Neural progenitor cell (in vitro differentiated cells): ENCODE results near the gene ZNF135. TPM values are rescaled to one million over a fixed set of nuclear protein-coding genes. Genes with fewer than 3 reads are reported as not detected.

Experiments used
- DNase-seq: peaks from one replicate; pipeline ENCODE4 v3.0.0-alpha.2; 2016; ENCODE audit warnings: low spot score
- H2AFZ ChIP-seq: fragments of 200-600 bp; sonication (generic); replicated peaks from 2 replicates; pipeline ENCODE4 v1.6.1; 2016; ENCODE audit warnings: antibody characterized with exemption
- H3F3A ChIP-seq: fragments of 200-600 bp; sonication (generic); 2 replicates; pipeline ENCODE4 v1.6.1; 2016; ENCODE audit warnings: antibody characterized with exemption, low read depth
- H3K27ac ChIP-seq: fragments of 200-600 bp; sonication (generic); 2 replicates; pipeline ENCODE4 v1.5.1; 2016; ENCODE audit warnings: mild to moderate bottlenecking
- H3K27me3 ChIP-seq: fragments of 200-600 bp; sonication (generic); 2 replicates; pipeline ENCODE4 v1.6.1; 2016; ENCODE audit warnings: mild to moderate bottlenecking, moderate library complexity
- H3K36me3 ChIP-seq: fragments of 200-600 bp; sonication (generic); 2 replicates; pipeline ENCODE4 v1.5.1; 2016
- H3K4me1 ChIP-seq: fragments of 200-600 bp; sonication (generic); 2 replicates; pipeline ENCODE4 v1.6.1; 2016; ENCODE audit warnings: mixed run types
- H3K4me2 ChIP-seq: fragments of 200-600 bp; sonication (generic); 2 replicates; pipeline ENCODE4 v1.6.1; 2016
- H3K4me3 ChIP-seq: fragments of 200-600 bp; sonication (generic); 2 replicates; pipeline ENCODE4 v1.5.1; 2016
- H3K79me2 ChIP-seq: fragments of 200-600 bp; sonication (generic); 2 replicates; pipeline ENCODE4 v1.6.1; 2016; ENCODE audit warnings: low read depth
- H3K9ac ChIP-seq: fragments of 200-600 bp; sonication (generic); 2 replicates; pipeline ENCODE4 v1.6.1; 2016
- H3K9me3 ChIP-seq: fragments of 200-600 bp; sonication (generic); 2 replicates; pipeline ENCODE4 v1.5.1; 2016; ENCODE audit warnings: low read depth
- H4K20me1 ChIP-seq: fragments of 200-600 bp; sonication (generic); 2 replicates; pipeline ENCODE4 v1.6.1; 2016; ENCODE audit warnings: low read depth
- H3K27ac Mint-ChIP-seq: 3 replicates; pipeline ENCODE4 v1.8.0; 2021; ENCODE audit warnings: mixed read lengths
- H3K27me3 Mint-ChIP-seq: 2 replicates; pipeline ENCODE4 v1.8.0; 2022; ENCODE audit warnings: low read depth, mild to moderate bottlenecking, inconsistent platforms, moderate library complexity, mixed read lengths; ENCODE audit not compliant: insufficient read depth
- H3K36me3 Mint-ChIP-seq: 3 replicates; pipeline ENCODE4 v1.8.0; 2021; ENCODE audit warnings: mixed read lengths
- H3K4me1 Mint-ChIP-seq: 3 replicates; pipeline ENCODE4 v1.8.0; 2021; ENCODE audit warnings: mixed read lengths
- H3K4me3 Mint-ChIP-seq: 3 replicates; pipeline ENCODE4 v1.8.0; 2021; ENCODE audit warnings: mild to moderate bottlenecking, moderate library complexity, mixed read lengths
- H3K9me3 Mint-ChIP-seq: 3 replicates; pipeline ENCODE4 v1.8.0; 2020; ENCODE audit warnings: mixed read lengths
- EZH2 ChIP-seq: fragments of 200-600 bp; sonication (generic); IDR thresholded peaks from 2 replicates; pipeline ENCODE4 v1.6.1; 2017; ENCODE audit warnings: antibody characterized with exemption, mild to moderate bottlenecking, moderate library complexity
- EZH2phosphoT487 ChIP-seq: fragments of 200-600 bp; sonication (generic); IDR thresholded peaks from 2 replicates; pipeline ENCODE4 v1.6.1; 2017; ENCODE audit warnings: antibody characterized with exemption
- total RNA-seq: library from RNA; depleted of rRNA; stranded (reverse); fragments of >200 nt; gene quantifications from 2 replicates; pipeline ENCODE4 v1.2.3, GENCODE V29; 2015; ENCODE audit warnings: low replicate concordance
- TF ChIP-seq, protein P1 (sequence below): fragments of 200-600 bp; sonication (generic); IDR thresholded peaks from 2 replicates; pipeline ENCODE4 v1.5.1; 2017; ENCODE audit warnings: antibody characterized with exemption, mild to moderate bottlenecking

Gene ZNF135
- total RNA-seq, 1 donor from 2014 or later = 11.1 TPM

DNA sequence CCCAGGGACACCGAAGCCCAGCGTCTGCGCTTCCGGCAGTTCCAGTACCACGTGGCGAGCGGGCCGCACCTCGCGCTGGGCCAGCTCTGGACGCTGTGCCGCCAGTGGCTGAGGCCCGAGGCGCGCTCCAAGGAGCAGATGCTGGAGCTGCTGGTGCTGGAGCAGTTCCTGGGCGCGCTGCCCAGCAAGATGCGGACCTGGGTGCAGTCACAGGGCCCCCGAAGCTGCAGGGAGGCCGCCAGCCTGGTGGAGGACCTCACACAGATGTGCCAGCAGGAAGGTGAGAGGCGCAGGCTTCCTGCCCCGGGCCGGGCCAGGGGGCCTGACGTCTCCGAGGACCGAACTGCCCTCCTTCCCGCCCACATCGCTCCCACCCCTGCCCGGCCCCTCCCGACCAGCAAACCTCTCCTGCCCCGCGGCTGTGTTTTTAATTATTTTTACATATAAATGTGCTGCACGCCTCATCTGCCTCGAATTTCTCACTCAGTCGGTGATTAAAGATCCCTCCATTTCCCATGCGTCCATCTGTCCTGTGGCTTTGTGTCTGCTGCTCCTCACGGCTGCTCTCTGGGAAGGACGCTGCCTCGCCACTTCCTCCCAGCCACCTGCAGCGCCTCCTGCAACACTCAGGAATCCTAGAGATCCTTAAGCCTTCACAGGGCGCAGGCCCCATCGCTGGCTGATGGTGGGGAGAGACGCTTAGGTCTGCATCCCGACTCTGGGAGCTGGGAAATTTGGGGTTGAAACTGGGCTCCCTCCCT is 21.0 kb upstream of the ZNF135 start:
- Histone ChIP-seq H3K79me2 (no peaks in the 10 kb centered on the region), H4K20me1 (no peaks in the 10 kb centered on the region), H3K27ac (no peak overlapping the region), H3F3A (peaks cover 27% of the 10 kb centered on the region), H3K36me3 (no peaks in the 10 kb centered on the region), H3K9ac (no peak overlapping the region), H2AFZ (peak overlapping the region; percentile 18), H3K9me3 (no peaks in the 10 kb centered on the region), H3K27me3 (peaks cover 9% of the 10 kb centered on the region), H3K4me3 (no peak overlapping the region), H3K4me2 (peak overlapping the region; percentile 42), H3K4me1 (peaks cover 14% of the 10 kb centered on the region)
- Mint-ChIP-seq H3K36me3 (peaks cover 12% of the 10 kb centered on the region), H3K4me3 (no peak overlapping the region), H3K27me3 (peaks cover 8% of the 10 kb centered on the region), H3K27ac (no peak overlapping the region), H3K4me1 (peaks cover 2% of the 10 kb centered on the region), H3K9me3 (peaks cover 55% of the 10 kb centered on the region)
- no peak for TF ChIP-seq EZH2phosphoT487
- no peak for TF ChIP-seq EZH2
- TF ChIP-seq, protein P1, sequence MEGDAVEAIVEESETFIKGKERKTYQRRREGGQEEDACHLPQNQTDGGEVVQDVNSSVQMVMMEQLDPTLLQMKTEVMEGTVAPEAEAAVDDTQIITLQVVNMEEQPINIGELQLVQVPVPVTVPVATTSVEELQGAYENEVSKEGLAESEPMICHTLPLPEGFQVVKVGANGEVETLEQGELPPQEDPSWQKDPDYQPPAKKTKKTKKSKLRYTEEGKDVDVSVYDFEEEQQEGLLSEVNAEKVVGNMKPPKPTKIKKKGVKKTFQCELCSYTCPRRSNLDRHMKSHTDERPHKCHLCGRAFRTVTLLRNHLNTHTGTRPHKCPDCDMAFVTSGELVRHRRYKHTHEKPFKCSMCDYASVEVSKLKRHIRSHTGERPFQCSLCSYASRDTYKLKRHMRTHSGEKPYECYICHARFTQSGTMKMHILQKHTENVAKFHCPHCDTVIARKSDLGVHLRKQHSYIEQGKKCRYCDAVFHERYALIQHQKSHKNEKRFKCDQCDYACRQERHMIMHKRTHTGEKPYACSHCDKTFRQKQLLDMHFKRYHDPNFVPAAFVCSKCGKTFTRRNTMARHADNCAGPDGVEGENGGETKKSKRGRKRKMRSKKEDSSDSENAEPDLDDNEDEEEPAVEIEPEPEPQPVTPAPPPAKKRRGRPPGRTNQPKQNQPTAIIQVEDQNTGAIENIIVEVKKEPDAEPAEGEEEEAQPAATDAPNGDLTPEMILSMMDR = no peak
- peak; percentile 69 for DNase-seq

DNA sequence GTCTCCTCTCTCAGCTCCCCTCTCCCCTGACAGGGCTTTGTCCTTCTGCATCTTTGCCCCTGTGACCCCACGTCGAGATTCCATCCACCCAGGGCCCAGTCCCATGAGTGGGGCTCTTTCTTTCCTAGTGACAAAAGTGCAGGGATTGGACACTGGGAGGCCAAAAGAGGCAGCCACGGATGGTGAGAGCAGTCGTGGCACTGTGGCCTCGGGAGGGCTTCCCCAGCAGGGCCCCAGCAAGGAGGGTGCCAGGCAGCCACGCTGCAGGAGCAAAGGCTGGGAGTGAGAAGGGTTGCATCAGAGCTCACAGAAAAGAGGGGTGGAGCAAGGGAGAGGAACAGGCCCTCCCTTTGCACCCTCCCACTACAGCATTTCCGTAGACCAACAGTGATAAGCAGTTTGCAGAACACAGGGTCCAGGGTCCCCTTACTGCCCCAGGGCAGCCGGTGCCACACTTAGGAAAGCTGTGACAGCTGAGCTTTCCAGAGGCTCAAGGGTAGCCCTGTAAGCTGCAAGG is 20.3 kb upstream of the ZNF135 start:
- no peaks in the 10 kb centered on the region for H3K9me3 ChIP-seq
- Mint-ChIP-seq H3K4me3 (no peak overlapping the region), H3K9me3 (peaks cover 56% of the 10 kb centered on the region), H3K27me3 (peaks cover 4% of the 10 kb centered on the region), H3K36me3 (peaks cover 12% of the 10 kb centered on the region), H3K4me1 (peaks cover 2% of the 10 kb centered on the region), H3K27ac (no peak overlapping the region)
- peak overlapping the region; percentile 18 for H2AFZ ChIP-seq
- peaks cover 22% of the 10 kb centered on the region for H3F3A ChIP-seq
- H3K4me2 ChIP-seq = peak overlapping the region; percentile 42
- peak; percentile 23 for DNase-seq
- H3K27me3 ChIP-seq = peaks cover 12% of the 10 kb centered on the region
- TF ChIP-seq EZH2 (no peak), EZH2phosphoT487 (no peak)
- TF ChIP-seq, protein P1 = no peak
- H3K4me3 ChIP-seq = no peak overlapping the region
- H3K36me3 ChIP-seq = no peaks in the 10 kb centered on the region
- H4K20me1 ChIP-seq = no peaks in the 10 kb centered on the region
- H3K9ac ChIP-seq = no peak overlapping the region
- no peaks in the 10 kb centered on the region for H3K79me2 ChIP-seq
- H3K4me1 ChIP-seq = peaks cover 14% of the 10 kb centered on the region
- no peak overlapping the region for H3K27ac ChIP-seq

DNA sequence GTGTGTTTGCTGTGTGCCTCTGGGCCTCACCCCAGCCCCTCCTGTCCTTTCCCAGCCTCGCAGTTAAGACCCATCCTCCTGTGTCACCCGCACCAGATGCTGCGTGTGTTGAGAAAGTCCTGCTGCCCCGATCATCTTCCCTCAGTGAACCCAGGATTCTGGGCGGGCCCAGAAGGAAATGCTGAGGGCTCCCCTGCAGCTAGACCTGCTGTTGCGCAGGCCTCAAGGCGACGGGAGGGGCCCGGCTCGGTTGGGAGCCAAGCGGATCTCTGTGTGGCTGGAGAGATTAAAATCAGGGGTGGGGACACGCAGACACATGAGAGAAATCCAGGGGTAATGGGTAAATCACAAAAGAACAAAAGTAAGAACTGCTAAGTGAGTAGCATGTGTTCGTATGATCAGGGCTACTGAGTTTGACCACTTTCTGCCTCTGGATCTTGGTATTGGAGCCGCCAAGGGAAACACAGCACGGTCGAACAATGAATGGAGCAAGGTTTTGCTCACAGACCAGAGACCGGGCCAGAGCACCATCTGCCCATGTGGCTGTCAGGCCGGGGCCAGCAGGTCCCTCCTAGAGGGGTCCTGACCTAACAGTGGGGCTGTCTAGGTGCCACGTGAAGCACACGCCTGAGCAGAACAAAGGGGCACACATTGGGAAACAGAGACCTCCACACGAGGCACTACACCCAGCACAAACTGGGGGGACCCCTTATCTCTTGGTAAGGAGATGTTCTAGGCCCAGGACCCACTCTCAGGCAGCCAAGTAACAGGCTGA is 18.1 kb upstream of the ZNF135 start:
- H3K4me3 ChIP-seq = no peak overlapping the region
- H3K4me1 ChIP-seq = peaks cover 14% of the 10 kb centered on the region
- H3K4me3 Mint-ChIP-seq = no peak overlapping the region
- no peaks in the 10 kb centered on the region for H3K9me3 ChIP-seq
- no peaks in the 10 kb centered on the region for H3K36me3 ChIP-seq
- H3K4me1 Mint-ChIP-seq = no peaks in the 10 kb centered on the region
- no peaks in the 10 kb centered on the region for H4K20me1 ChIP-seq
- H3K27me3 Mint-ChIP-seq = no peaks in the 10 kb centered on the region
- H3K27ac Mint-ChIP-seq = no peak overlapping the region
- no peaks in the 10 kb centered on the region for H3K79me2 ChIP-seq
- H3F3A ChIP-seq = peaks cover 11% of the 10 kb centered on the region
- H3K9ac ChIP-seq = no peak overlapping the region
- no peak for TF ChIP-seq EZH2phosphoT487
- TF ChIP-seq, protein P1 = no peak
- TF ChIP-seq EZH2 = no peak
- H3K27me3 ChIP-seq = peaks cover 12% of the 10 kb centered on the region
- peaks cover 4% of the 10 kb centered on the region for H3K36me3 Mint-ChIP-seq
- no peak overlapping the region for H3K4me2 ChIP-seq
- no peak overlapping the region for H2AFZ ChIP-seq
- DNase-seq = no peak
- peaks cover 58% of the 10 kb centered on the region for H3K9me3 Mint-ChIP-seq
- H3K27ac ChIP-seq = no peak overlapping the region
